SK-N-MC (cell line): Measurements from ENCODE around the gene CORIN.

Experiments
- EZH2 ChIP-seq: fragments of 200-600 bp; sonication (generic); IDR thresholded peaks from one replicate; pipeline ENCODE4 v1.6.1; 2017; ENCODE audit warnings: antibody characterized with exemption
- POLR2AphosphoS5 ChIP-seq: IDR thresholded peaks from 2 replicates; pipeline ENCODE4 v1.6.1; 2012; ENCODE audit warnings: mild to moderate bottlenecking, low read depth, low read length, borderline replicate concordance

DNA sequence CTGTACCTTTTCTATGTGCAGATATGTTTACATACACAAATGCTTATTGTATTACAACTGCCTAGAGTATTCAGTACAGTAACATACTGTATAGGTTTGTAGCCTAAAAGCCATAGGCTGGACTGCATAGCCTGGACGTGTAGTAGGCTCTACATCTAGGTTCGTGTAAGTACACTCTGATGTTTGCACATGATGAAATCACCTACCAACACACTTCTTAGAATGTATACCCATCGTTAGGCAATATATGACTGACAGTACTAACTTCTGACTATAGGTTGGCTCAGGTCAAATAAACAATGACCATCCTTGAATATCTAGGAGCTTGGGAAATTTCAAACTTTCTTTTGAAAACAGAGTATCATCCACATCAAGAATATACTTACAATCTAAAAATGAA is 139.0 kb downstream of the CORIN start:
- TF ChIP-seq POLR2AphosphoS5 (no peak), EZH2 (no peak)
